HTR-8/SVneo (cell line): ENCODE measurements around the gene ZNF385C.
A peak's percentile ranks its signal among the peaks of the same experiment; 100 is the strongest.

Experiments used
- DNase-seq: peaks from one replicate; pipeline ENCODE4 v3.0.0; 2011; ENCODE audit warnings: low spot score, mixed read lengths; ENCODE audit not compliant: insufficient read length
- FAIRE-seq: peaks from 2 replicates; lab custom pipeline; 2011; peaks lifted over from hg19 to GRCh38; lab: Jason Lieb, UNC

ZNF385C gene

DNA sequence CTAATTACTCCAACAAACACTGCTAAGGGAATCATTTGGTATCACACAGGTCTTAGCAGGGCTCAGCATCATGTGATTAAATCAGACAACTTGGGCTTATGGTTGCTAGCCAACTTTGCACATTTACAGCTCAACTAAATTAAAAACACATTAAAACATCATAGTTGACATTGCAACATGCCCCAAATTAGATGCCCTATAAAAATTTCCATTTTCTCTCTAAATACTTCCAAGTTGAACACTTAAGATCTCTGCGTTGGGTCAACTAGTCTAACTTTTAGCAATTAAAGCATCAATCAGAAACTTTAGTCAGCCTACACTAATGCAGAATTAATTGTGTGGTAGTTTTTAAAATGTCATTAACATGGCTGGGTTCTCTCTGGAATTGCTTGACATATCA is 93.1 kb downstream of the ZNF385C start:
- no peak for DNase-seq
- FAIRE-seq: no peak

DNA sequence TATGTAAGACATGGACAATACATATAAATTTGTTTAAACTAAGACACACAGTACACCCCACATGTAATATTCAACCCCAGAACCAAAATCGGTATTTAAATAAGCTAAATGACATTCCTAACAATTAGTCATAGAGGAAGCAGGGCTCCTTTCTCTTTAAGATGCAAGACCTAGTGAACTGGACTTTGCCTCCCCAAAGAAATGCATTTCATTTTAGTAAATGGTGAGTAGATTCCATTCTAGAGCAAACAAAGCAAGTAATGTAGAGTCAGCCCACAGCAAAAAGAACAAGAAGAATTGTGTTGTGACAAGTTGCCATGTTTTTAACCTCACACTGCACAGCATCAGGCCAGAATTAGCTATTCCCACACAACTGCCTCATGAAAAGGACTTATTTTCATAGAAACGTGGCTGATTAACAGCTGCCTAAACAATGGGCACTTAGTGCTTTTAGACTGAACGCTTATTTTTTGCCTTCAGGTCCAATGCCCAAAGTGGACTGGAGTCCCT is 95.4 kb downstream of the ZNF385C start:
- DNase-seq (no peak), FAIRE-seq (no peak)

DNA sequence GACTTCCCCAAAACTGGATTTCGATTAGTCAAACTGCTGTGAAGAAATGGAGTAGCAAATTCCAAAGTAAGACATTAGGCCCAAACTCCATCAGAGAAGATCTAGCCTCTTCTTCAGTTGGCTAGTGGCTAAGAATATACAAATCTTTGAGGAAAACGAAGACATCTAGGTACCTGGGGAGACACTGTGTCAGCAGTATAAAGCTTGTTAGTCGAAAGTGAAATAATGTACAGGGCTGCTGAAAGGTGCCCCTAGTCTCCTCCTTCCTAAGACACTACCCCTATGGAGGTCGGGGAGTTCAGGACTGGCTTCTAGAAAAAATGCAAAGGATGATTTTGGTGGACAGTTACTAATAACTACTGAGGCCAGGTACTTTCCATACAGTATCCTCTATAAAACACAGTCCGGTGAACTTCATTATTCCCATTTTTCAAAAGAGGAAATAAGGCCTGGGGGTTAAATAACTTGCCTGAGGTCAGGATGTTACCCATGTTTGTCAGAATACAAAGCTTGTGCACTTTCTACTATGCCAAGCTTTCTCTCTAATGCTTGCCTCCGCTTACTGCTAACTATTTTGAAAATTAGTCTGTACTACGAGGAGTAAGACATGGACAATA is 96.0 kb downstream of the ZNF385C start:
- DNase-seq (no peak), FAIRE-seq (no peak)

DNA sequence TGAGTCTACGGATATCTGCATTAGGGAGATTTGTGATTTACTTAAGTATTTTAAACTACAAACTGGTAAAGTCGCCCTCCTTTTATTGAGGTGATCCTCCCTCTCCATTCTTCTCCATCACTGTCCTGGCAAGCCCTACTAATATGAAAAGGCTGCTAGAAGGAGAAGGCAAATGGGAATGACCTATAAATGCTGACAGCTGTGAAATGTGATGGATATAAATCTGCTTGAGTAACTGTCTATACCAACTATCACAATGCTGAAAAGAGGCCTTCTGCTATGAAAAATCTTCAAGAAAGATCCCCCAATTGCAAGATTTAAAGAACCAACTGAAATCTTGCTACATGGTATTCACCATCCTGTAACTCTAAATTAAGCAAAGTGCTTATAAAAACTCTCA is 96.5 kb downstream of the ZNF385C start:
- no peak for DNase-seq
- no peak for FAIRE-seq

DNA sequence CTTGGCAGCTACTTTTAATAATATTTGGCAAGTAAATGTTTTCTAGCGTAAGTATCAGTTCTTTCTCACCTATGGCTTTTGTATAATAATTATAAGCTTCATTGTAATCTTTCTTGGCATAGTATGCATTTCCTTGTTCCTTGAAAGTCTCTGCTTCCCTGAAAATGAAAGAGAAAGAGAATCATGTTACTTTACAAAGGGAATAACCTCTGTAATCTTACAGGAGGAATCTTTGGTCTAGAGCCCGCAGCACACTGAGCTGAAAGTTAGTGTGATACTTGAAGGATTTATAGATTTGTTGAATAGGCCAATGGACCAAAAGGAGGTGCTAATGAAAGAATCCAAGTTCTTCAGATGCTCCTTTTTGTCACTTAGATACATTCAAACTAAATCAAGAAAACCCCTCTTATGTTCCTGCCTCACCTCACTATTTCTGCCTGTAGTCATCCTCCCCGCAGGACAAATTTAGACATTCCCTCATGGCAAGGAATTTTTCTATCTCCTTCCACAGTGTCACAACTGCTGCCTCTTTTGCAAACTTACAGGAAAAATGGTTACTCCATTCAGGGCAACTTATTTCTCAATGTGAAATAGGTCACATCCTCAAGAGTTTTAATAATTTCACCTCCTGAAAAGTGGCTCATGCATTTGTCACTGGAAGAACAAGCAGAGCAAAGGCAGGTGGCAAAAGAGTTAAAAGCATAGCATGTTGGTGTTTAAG is 97.7 kb downstream of the ZNF385C start:
- no peak for FAIRE-seq
- DNase-seq: no peak

DNA sequence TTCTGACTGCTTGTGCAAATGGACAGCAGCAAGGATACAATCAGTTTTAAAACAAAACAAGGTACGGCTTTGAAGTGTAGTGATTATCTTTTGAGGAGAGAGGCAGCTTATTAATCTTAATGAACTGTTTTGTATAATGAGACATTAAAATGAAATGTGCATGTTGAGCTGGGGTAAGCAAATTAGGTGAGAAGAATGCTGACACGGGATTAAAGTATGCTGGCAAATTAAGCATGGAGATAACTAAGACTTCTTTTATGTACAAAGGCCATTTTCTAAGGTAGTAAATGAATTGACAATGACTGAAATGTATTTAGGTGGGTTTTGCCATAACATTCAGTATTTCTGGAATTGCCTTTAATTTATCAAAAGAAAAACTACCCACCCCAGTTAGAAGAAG is 99.8 kb downstream of the ZNF385C start:
- no peak for DNase-seq
- no peak for FAIRE-seq

DNA sequence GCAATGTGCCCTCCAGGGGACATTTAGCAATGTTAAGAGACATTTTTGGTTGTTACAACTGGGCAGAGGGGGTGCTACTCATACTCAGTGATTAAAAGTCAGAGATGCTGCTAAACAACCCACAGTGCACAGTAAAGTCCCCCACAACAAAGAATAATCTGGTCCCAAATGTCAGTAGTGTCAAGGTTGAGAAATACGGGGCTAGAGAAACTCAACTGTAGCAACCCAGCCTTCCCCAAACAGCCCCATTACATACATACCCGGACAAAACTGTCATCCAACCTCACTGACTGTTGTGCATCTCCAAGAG is 101.5 kb downstream of the ZNF385C start:
- peak; percentile 31 for FAIRE-seq
- no peak for DNase-seq

DNA sequence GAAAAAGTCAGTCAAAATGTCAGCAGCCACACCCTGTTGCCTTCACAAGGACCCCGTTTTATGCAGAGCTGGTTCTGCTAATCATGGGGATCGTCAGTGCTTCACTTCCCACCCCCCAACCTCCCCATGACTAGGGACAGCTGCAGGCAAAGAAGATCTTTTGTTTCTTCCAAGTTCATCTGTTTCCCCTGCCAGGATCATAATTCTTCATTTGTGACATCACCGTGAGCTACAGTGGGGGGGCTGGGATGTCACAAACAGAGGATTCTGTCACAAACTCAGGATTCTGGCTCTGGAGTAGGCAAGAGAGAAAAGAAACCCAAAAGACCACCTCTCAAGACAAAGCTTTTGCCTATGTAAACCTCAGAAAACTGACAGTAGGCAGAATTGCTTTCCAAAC is 105.7 kb downstream of the ZNF385C start:
- DNase-seq (no peak), FAIRE-seq (no peak)

DNA sequence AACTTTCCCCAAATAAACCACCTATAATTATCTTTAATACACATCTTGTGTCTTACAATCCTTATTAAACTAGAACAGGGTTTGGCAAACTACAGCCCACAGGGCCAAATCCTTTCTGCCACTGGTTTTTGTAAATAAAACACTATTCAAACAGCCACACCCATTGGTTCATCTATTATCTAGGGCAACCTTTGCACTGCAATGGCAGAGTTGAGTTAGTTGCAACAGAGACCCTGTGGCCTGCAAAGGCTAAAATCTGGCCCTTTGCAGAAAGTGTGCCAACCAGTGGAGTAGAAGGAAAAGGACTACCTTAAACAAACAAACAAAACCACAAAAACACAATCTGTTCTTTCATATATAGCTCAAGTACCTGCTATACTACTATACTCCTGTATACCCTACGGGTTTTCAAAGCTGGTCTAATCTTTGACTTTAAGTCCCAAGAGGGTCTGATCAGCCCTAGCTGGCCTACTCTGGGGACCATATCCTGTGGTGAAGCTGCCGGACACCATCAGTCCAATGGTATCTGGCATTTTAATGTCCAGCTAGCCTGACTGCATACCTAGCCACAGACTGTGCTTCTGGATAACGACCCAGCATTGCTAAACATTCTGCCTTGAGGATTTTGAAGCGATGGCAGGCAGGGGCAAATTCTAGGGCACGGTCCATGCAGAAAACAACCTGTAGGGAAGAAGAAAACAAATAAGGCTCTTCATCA is 108.4 kb downstream of the ZNF385C start:
- peak; percentile 54 for FAIRE-seq
- DNase-seq: no peak

DNA sequence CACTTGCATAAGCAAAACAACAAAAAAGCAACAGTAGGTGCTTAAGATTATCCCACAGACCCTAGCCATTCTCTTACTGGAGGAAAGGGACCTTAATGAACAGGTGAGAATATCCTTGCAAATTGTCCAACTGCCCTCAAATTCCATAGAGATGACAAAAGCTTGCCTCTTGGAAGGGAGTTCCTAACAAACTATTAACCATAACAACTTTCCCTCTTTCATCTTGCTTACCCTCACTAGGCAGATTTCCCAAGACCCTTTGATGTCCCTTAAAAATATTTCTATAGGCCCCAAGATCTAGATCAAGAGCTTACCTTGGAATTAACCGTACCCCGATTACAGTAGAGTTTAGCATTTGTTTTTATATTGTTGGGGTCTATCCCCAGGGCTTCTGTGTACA is 109.9 kb downstream of the ZNF385C start:
- DNase-seq (no peak), FAIRE-seq (no peak)

DNA sequence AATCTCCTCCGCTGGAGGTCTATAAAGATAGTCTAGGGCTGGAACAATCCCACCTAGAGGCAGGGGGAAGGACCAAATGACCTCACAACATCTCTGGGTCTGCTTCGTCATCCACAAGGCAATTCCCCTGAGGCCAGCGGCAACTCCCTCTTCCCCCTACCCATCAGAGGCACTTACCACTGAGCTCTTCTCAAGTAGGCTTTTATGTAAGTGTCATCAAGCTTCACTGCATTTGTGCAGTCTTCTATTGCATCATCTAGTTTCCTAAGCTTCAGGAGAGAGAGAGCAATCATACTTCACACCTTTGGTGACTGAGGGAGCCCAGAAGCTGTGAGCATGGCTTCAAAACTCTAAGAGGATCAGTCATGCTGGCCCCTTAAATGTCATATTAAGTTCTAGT is 110.6 kb downstream of the ZNF385C start:
- no peak for DNase-seq
- no peak for FAIRE-seq

DNA sequence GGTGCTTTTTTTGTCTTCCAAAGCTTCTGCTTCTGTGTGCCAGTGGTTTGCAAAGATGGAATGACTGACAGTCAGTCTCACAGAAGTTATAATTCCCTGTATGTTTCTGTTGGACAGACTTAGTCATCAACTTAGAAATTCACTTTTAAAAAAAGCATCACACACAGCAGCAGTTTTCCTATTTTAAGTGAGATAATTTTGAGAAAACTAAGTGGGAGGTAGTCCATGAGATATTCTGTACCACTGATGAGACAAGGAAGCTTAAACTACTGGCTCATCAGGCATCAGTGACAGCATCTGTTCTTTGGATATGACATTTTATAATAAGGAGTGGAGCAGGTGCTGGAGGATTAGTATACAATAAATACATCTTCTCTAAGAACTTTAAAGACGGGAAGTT is 111.6 kb downstream of the ZNF385C start:
- FAIRE-seq (no peak), DNase-seq (no peak)

DNA sequence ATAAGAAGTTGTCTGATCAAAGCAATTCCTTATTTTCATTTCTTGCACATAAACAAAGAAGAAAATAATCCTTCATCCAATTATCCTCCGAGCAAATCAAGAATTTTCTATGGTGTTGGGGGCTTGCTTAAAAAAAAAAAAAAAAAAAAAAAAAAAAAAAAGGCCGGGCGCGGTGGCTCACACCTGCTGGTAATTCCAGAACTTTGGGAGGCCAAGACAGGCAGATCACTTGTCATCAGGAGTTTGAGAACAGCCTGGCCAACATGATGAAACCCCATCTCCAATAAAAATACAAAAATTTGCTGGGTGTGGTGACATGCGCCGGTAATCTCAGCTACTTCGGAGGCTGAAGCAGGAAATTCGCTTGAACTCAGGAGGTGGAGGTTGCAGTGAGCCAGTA is 112.4 kb downstream of the ZNF385C start:
- FAIRE-seq: no peak

DNA sequence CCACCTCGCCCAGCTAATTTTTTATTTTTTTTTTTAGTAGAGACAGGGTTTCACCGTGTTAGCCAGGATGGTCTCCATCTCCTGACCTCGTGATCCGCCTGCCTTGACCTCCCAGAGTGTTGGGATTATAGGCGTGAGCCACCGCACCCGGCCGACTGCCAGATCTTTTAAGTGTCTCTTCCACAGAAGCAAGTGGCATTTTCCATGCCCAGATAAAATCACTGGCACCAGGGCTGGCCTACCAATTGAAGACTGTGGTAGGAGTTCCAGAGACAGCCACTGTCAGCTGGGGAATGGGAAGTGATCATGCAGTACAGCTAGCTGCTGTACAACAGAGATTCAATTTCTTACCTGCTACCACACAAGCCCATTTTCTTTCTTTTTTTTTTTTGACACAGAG is 113.8 kb downstream of the ZNF385C start:
- FAIRE-seq: no peak
- DNase-seq: no peak

More for the DNA sequence above, 112.4 kb downstream of the ZNF385C start:
- DNase-seq: no peak

DNA sequence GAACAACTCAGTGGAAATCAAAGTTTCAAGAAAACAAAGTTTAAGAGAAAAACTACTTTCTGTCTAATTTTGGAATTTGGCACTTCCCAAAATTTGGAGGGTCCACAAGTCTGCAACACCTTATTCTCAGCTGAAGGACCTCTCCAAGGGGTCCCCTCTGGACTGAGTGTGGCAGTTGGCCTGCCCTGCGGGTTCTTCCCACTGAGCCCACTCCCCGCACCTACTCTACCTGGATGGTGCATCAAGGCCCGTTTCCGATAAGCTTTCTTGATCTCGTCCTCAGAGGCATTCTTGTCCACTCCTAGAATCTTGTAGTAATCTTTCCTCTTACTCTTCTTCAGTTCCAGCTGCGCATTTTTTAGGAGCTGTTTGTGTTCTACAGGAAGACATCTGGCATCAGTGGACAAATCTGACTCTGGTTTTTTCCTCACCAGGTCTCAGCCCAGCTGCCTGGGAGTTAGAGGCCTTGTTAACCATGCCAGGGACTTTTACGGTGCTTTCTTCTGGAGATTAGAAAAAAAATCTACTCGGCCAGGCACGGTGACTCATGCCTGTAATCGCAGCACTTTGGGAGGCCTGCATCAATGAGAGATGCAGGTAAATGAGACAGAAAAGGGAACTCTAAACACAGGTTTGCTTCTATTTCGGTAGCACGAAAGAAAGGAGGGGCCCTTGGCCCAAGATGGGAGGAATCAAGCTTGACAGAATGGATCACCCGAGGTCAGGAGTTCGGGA is 116.1 kb downstream of the ZNF385C start:
- FAIRE-seq: no peak
- no peak for DNase-seq

DNA sequence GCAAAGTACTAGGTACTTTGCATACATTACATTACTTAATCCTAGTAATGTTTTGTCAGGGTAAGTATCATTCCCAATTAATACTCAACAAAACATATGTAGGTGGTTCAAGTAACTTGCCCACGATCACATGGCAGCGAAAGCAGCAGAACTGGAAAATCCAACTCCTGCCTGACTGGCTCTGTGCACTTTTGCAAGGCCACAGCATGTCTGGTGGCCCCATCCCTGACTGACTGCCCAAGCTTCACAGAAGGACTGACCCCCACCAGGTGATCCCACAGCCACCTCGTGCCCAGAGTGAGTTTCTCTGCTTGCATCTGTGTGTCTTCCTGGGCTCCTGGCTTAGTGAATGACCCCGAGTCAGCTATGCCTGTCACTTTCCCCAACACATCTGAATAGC is 120.3 kb downstream of the ZNF385C start:
- DNase-seq: no peak
- FAIRE-seq: no peak

DNA sequence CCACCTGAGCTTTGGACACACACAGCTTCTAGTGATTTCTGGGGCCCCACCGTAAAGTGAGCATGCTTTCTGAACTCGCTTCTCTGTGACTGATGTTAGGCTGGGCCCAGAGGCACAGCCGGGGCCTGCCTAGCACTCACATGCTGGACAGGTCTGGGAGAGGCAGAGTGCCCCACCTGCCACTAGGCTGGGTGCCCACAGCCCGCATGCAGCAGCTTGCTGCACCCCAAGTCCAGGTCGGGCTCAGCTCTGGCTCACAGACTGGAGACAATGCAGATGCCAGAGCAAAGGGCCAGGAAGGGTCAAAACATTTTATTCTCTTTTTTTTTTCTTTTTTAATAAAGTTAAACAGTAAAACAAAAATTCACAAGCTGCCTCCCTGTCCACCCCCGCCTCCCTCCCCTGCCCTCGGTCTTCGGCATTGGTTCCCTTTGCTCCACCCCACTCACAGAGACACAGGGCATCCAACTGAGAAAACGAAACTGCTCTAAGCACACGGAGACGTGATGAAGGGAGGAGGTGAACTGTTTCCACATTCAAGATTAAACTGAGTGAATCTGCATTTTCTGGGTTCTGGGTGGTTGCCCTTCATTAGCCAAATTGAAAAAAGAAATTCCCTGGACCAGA is 122.0 kb downstream of the ZNF385C start:
- FAIRE-seq: no peak
- no peak for DNase-seq
